Spleen (tissue), 11 donors: ENCODE results near the gene CEP76. TPM values are rescaled to one million over a fixed set of nuclear protein-coding genes. Genes with fewer than 3 reads are reported as not detected.

Source experiments
- DNase-seq: peaks from one replicate; pipeline ENCODE4 v3.0.0-alpha.2; 2020
- H3K27ac ChIP-seq, 8 donors: fragments of 200-600 bp; sonication (generic) in 7 of 8; 1 replicate in 4 of 8; 2 replicates in 4 of 8; pipeline versions ENCODE4 v1.5.0 to v1.8.0; 2016 to 2021; ENCODE audit warnings: inconsistent platforms in 4 of 8, mild to moderate bottlenecking in 4 of 8, moderate library complexity in 1 of 8
- H3K27me3 ChIP-seq, 7 donors: fragments of 200-600 bp; sonication (generic) in 6 of 7; replicated peaks in 1 of 7; 1 replicate in 4 of 7; 2 replicates in 3 of 7; pipeline versions ENCODE4 v1.5.0 to v1.8.0; 2016 to 2021; ENCODE audit warnings: inconsistent platforms in 3 of 7, mild to moderate bottlenecking in 1 of 7
- H3K36me3 ChIP-seq, 6 donors: fragments of 200-600 bp; sonication (generic) in 5 of 6; 1 replicate in 4 of 6; 2 replicates in 2 of 6; pipeline versions ENCODE4 v1.5.0 to v1.8.0; 2016 to 2021; ENCODE audit warnings: inconsistent platforms in 2 of 6
- H3K4me1 ChIP-seq, 6 donors: fragments of 200-600 bp; sonication (generic) in 5 of 6; 1 replicate in 3 of 6; 2 replicates in 3 of 6; pipeline versions ENCODE4 v1.5.0 to v1.8.0; 2016 to 2021; ENCODE audit warnings: inconsistent platforms in 3 of 6
- H3K4me3 ChIP-seq, 8 donors: fragments of 200-600 bp; sonication (generic) in 7 of 8; 1 replicate in 4 of 8; 2 replicates in 4 of 8; pipeline versions ENCODE4 v1.5.0 to v1.8.0; 2016 to 2021; ENCODE audit warnings: inconsistent platforms in 4 of 8, mild to moderate bottlenecking in 4 of 8, moderate library complexity in 2 of 8
- H3K9me3 ChIP-seq, 8 donors: fragments of 200-600 bp; sonication (generic) in 7 of 8; 1 replicate in 4 of 8; 2 replicates in 4 of 8; pipeline versions ENCODE4 v1.5.0 to v1.8.0; 2016 to 2021; ENCODE audit warnings: inconsistent platforms in 4 of 8
- POLR2A ChIP-seq, 3 donors: fragments of 450-650 bp; IDR thresholded peaks; one replicate each; pipeline ENCODE4 v1.5.1; 2017; ENCODE audit warnings: antibody characterized with exemption in 3 of 3, mild to moderate bottlenecking in 1 of 3
- POLR2AphosphoS5 ChIP-seq, 3 donors: sonication (generic); formaldehyde crosslinking; IDR thresholded peaks; one replicate each; pipeline ENCODE4 v1.5.1; 2017; ENCODE audit warnings: antibody characterized with exemption in 3 of 3
- WGBS, 5 donors: extraction: QIAGEN DNeasy Blood & Tissue Kit in 3 of 5; methylation state at CpG; one replicate each; pipeline versions ENCODE4 v1.1.5 to v1.1.7; 2013 to 2018; 5-methylcytosine and 5-hydroxymethylcytosine counted together
- intact Hi-C: fragments of 100-400 bp; cut with DNase I; formaldehyde crosslinking; loops from one replicate; pipeline ENCODE4 v1.15.0; 2023; ENCODE audit warnings: low total_unique reads
- polyA plus RNA-seq, 3 donors: library from polyadenylated mRNA; stranded (reverse); fragments of 200-250 nt; gene quantifications; one replicate each; pipeline ENCODE4 v1.2.1, GENCODE V29; 2013
- total RNA-seq, 7 donors: library from RNA; depleted of rRNA in 3 of 7; stranded (reverse); fragments of >200 nt in 3 of 7; fragmentation: NEBNext Ultra II Directional in 4 of 7; extraction: Animal tissue kit (Norgen Biotek cat#: 25700) in 4 of 7; gene quantifications; one replicate each; pipeline versions ENCODE4 v1.1.0 to v1.2.1, GENCODE V29; 2016 to 2021
- TF ChIP-seq, protein P1 (sequence below), 11 experiments: fragments of 200-600 bp in 7 of 11; fragments of 450-650 bp in 4 of 11; sonication (generic) in 4 of 11; IDR thresholded peaks in 8 of 11; conservative IDR thresholded peaks in 3 of 11; 1 replicate in 7 of 11; 2 replicates in 4 of 11; pipeline versions ENCODE4 v1.4.0 to v1.8.0; 2016 to 2021; ENCODE audit warnings: antibody characterized with exemption in 11 of 11, inconsistent platforms in 4 of 11, mild to moderate bottlenecking in 1 of 11
- donor health status: healthy with polysubstance abuse.
- donor health status: DM: no; HTN: no; CAD: no; lungs with moderate emphysema.
- donor health status: DM: no; HTN: no; CAD: no.
- donor health status: Bipolar disorder and iron deficiency.
- donor health status: healthy.
- donor health status: DM: no; HTN: no; CAD: no.
- donor health status: DM: yes; HTN: yes; CAD: no.

CEP76 gene
- total and polyA plus RNA-seq, 10 donors = 1.5 to 21.2 (median 6.3) TPM

DNA sequence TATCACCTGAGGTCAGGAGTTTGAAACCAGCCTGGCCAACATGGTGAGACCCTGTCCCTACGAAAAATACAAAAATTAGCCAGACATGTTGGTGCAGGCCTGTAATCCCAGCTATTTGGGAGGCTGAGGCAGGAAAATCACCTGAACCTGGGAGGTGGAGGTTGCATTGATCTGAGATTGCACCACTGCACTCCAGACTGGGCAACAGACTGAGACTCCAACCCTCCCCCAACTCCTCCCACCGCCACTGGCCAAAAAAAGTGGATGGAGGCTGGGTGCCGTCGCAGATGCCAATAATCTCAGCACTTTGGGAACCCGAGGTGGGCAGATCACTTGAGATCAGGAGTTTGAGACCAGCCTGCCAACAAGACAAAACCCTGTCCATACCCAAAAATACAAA, 34.5 kb downstream of the CEP76 start:
- Histone ChIP-seq H3K27me3 (no peaks in the 10 kb centered on the region), H3K27ac (no peak overlapping the region), H3K4me1 (no peaks in the 10 kb centered on the region), H3K4me3 (no peak overlapping the region), H3K36me3 (peaks cover 0 to 34% (median 2%) of the 10 kb centered on the region in 6 donors), H3K9me3 (no peaks in the 10 kb centered on the region)
- DNase-seq = no peak
- intact Hi-C loops = no loop called here
- no peak for TF ChIP-seq POLR2AphosphoS5 (IDR thresholded peaks at IDR 0.05)
- TF ChIP-seq POLR2A (IDR thresholded peaks at IDR 0.05) = no peak
- TF ChIP-seq, protein P1, sequence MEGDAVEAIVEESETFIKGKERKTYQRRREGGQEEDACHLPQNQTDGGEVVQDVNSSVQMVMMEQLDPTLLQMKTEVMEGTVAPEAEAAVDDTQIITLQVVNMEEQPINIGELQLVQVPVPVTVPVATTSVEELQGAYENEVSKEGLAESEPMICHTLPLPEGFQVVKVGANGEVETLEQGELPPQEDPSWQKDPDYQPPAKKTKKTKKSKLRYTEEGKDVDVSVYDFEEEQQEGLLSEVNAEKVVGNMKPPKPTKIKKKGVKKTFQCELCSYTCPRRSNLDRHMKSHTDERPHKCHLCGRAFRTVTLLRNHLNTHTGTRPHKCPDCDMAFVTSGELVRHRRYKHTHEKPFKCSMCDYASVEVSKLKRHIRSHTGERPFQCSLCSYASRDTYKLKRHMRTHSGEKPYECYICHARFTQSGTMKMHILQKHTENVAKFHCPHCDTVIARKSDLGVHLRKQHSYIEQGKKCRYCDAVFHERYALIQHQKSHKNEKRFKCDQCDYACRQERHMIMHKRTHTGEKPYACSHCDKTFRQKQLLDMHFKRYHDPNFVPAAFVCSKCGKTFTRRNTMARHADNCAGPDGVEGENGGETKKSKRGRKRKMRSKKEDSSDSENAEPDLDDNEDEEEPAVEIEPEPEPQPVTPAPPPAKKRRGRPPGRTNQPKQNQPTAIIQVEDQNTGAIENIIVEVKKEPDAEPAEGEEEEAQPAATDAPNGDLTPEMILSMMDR (IDR thresholded peaks at IDR 0.05 in 8 of 11, conservative IDR thresholded peaks at IDR 0.05 in 3 of 11) = no peak
- WGBS, 5 donors = 89 to 95% (median 94%) methylated on average over 5 of the region's 5 CpGs

DNA sequence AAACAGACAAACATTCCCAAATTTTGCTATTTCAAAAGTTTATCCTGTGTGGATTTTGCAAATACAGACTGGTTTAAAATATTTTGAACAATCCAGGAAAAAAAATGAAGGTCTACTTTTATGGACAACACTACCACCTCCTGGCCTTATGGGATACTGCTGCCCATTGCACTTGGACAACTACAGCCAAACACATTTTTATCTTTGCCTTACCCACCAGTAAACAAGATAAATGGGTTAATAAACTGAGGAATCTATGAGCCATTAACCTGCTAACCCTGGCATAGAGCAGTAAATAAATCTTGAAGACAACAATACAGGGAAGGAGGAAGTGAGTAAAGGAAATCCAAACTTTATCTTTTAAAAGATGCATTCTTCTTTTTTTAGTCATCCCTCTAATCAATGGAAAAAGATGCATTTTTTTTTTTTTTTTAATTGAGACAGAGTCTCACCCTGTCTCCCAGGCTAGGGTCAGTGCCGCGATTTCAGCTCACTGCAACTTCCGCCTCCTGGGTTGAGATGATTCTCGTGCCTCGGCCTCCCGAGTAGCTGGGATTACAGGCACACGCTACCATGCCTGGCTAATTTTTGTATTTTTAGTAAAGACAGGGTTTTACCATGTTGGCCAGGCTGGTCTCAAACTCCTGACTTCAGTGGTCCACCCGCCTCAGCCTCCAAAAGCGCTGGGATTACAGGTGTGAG, 42.5 kb downstream of the CEP76 start:
- intact Hi-C loops = no loop called here
- Histone ChIP-seq H3K4me3 (no peak overlapping the region), H3K4me1 (peaks cover 0 to 37% (median 18%) of the 10 kb centered on the region in 6 donors), H3K36me3 (peaks cover 0 to under 1% (median 0%) of the 10 kb centered on the region in 6 donors), H3K27me3 (peaks cover 0 to 31% (median 0%) of the 10 kb centered on the region in 7 donors), H3K27ac (no peak overlapping the region), H3K9me3 (no peaks in the 10 kb centered on the region)
- WGBS, 5 donors = 78 to 94% (median 84%) methylated on average over 9 of the region's 9 CpGs
- TF ChIP-seq, protein P1 (IDR thresholded peaks at IDR 0.05 in 8 of 11, conservative IDR thresholded peaks at IDR 0.05 in 3 of 11) = peak; percentile 70 to 93 (median 88)
- TF ChIP-seq POLR2AphosphoS5 (IDR thresholded peaks at IDR 0.05) = no peak
- no peak for DNase-seq

DNA sequence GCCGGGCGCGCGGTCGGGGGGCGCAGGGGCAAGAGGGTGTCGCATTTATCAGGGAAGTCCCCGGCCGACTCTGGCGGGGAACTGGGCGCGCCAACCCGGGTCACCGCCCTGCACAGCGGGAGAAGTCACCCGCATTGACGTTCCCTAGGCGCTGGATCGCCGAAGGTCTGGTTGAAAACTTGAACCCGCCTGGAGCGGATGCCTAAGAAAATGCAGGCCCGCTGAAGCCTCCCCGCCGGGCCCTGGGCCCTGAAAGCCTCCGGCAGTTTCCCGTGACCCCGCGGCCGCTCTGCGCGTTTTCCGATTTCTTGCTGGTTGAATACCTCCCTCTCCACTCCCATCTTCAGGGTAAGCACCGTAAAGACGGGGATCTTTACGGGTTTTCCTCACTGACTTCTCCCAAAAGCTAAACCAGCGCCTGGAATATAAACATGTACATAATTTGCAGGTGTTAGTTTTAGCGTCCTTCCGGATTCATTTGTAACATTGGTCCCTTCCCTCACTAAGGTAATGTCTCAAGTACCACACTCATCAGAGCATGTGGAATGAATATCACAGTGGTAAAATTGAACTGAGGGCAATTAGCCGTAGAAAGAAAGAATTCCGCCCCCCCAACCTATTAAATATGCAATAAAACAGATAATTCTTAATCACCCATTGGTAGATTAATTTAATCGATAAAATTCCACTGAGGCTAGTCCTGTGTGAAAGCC, 43.9 kb downstream of the CEP76 start:
- Histone ChIP-seq H3K4me1 (peaks cover 0 to 38% (median 18%) of the 10 kb centered on the region in 6 donors), H3K27me3 (peaks cover 0 to 38% (median 0%) of the 10 kb centered on the region in 7 donors), H3K4me3 (peak overlapping the region; percentile 54 to 96 (median 80)), H3K9me3 (no peaks in the 10 kb centered on the region), H3K27ac (peak overlapping the region in 7 of 8 donors; percentile 58 to 91 (median 86)), H3K36me3 (no peaks in the 10 kb centered on the region)
- 14 to 37% (median 18%) methylated on average over 25 to 42 of the region's 42 CpGs for WGBS, 5 donors
- no peak for DNase-seq
- intact Hi-C loops = no loop called here
- TF ChIP-seq, protein P1 (IDR thresholded peaks at IDR 0.05 in 8 of 11, conservative IDR thresholded peaks at IDR 0.05 in 3 of 11) = no peak
- TF ChIP-seq POLR2AphosphoS5 (IDR thresholded peaks at IDR 0.05) = no peak
- TF ChIP-seq POLR2A (IDR thresholded peaks at IDR 0.05) = no peak
